Fibroblast of lung (primary cell): ENCODE data around the gene CST3. TPM values are rescaled to one million over a fixed set of nuclear protein-coding genes. Genes with fewer than 3 reads are reported as not detected.

Source experiments
- DNase-seq, 2 donors: peaks; one replicate each; pipeline versions ENCODE4 v3.0.0 to v3.0.0-alpha.2; 2010; ENCODE audit warnings: low read depth in 2 of 2
- H2AFZ ChIP-seq: 2 replicates; pipeline ENCODE4 v1.5.1; 2012; ENCODE audit warnings: low read length, control low read depth, inconsistent platforms
- H3K27ac ChIP-seq: 2 replicates; pipeline ENCODE4 v1.5.1; 2011; ENCODE audit warnings: low read length, control low read depth; ENCODE audit not compliant: insufficient read depth
- H3K27me3 ChIP-seq: 2 replicates; pipeline ENCODE4 v1.5.1; 2011; ENCODE audit warnings: mild to moderate bottlenecking, low read length; ENCODE audit not compliant: control insufficient read depth, insufficient read depth
- H3K36me3 ChIP-seq: 2 replicates; pipeline ENCODE4 v1.5.1; 2011; ENCODE audit warnings: low read length; ENCODE audit not compliant: control insufficient read depth, insufficient read depth
- H3K4me1 ChIP-seq: 2 replicates; pipeline ENCODE4 v1.5.1; 2011; ENCODE audit warnings: low read length; ENCODE audit not compliant: control insufficient read depth, insufficient read depth; ENCODE audit errors: extremely low read depth
- H3K4me2 ChIP-seq: 2 replicates; pipeline ENCODE4 v1.5.1; 2011; ENCODE audit warnings: low read length, control low read depth; ENCODE audit not compliant: insufficient read depth; ENCODE audit errors: extremely low read depth
- H3K4me3 ChIP-seq, 4 experiments: fragments of 200-600 bp in 1 of 4; sonication (generic) in 1 of 4; replicated peaks in 1 of 4; 2 replicates each; pipeline ENCODE4 v1.5.1; 2011 to 2016; ENCODE audit warnings: low read length in 4 of 4, low read depth in 3 of 4, mild to moderate bottlenecking in 3 of 4, control low read depth in 2 of 4, inconsistent platforms in 1 of 4, mixed read lengths in 1 of 4; ENCODE audit not compliant: insufficient read depth in 1 of 4; ENCODE audit errors: control extremely low read depth in 1 of 4
- H3K79me2 ChIP-seq: 2 replicates; pipeline ENCODE4 v1.5.1; 2012; ENCODE audit warnings: mild to moderate bottlenecking, low read length, inconsistent platforms; ENCODE audit not compliant: control insufficient read depth, insufficient read depth
- H3K9ac ChIP-seq: 2 replicates; pipeline ENCODE4 v1.5.1; 2011; ENCODE audit warnings: mild to moderate bottlenecking, low read length, control low read depth; ENCODE audit not compliant: insufficient read depth
- H3K9me3 ChIP-seq: 2 replicates; pipeline ENCODE4 v1.5.1; 2012; ENCODE audit warnings: low read depth, low read length; ENCODE audit not compliant: control insufficient read depth, insufficient read depth
- H4K20me1 ChIP-seq: 2 replicates; pipeline ENCODE4 v1.5.1; 2011; ENCODE audit warnings: low read length; ENCODE audit not compliant: control insufficient read depth, insufficient read depth; ENCODE audit errors: extremely low read depth
- EZH2 ChIP-seq: IDR thresholded peaks from 2 replicates; pipeline ENCODE4 v1.5.1; 2012; ENCODE audit warnings: low read length, control low read depth, mild to moderate bottlenecking; ENCODE audit errors: missing control alignments
- polyA plus RNA-seq, 2 donors: library from polyadenylated mRNA; depleted of rRNA in 1 of 2; stranded (reverse) in 1 of 2; unstranded in 1 of 2; fragments of >200 nt; gene quantifications; 2 replicates each; pipeline ENCODE4 v1.2.1, GENCODE V29; 2011 to 2012; ENCODE audit warnings: missing spikeins in 1 of 2
- total RNA-seq: library from RNA; depleted of rRNA; stranded (reverse); fragments of >200 nt; gene quantifications from 2 replicates; pipeline ENCODE4 v1.2.1, GENCODE V29; 2014
- TF ChIP-seq, protein P1 (sequence below), 2 donors: IDR thresholded peaks in 1 of 2; conservative IDR thresholded peaks in 1 of 2; 1 replicate in 1 of 2; 2 replicates in 1 of 2; pipeline ENCODE4 v1.5.1; 2011 to 2012; ENCODE audit warnings: low read length in 2 of 2, control low read depth in 1 of 2, inconsistent platforms in 1 of 2, low read depth in 1 of 2, mild to moderate bottlenecking in 1 of 2

CST3 gene
- total and polyA plus RNA-seq, 2 donors (not counting 1 experiment from before 2014, with no cell fraction given), result 136 to 162 TPM

DNA sequence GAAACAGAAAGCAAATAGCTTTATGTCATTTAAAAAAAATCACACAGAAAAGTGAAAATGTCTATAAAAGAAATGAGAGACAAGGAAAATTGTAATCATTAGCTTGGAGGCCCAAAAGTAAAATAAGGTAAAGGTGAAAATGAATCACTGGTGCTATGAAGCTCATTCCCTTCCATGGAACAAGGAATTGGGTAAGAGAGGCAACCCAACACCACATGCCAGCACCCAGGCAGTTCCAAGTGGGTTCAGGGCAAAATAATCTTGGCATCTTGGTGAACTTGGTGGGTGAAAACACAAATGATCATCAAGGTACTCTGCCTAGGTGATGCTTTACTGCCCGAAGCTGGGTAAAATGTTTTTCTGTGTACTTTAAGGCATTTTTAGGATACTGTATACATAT lies 34.4 kb upstream of the CST3 start:
- H3K79me2 ChIP-seq, result no peaks in the 10 kb centered on the region
- no peak for DNase-seq
- H3K9ac ChIP-seq, result no peak overlapping the region
- no peak overlapping the region for H3K4me3 ChIP-seq
- H3K27me3 ChIP-seq, result peaks cover 2% of the 10 kb centered on the region
- no peak overlapping the region for H2AFZ ChIP-seq
- no peak overlapping the region for H3K4me2 ChIP-seq
- H4K20me1 ChIP-seq, result no peaks in the 10 kb centered on the region
- no peak overlapping the region for H3K27ac ChIP-seq
- H3K9me3 ChIP-seq, result no peaks in the 10 kb centered on the region
- TF ChIP-seq, protein P1, sequence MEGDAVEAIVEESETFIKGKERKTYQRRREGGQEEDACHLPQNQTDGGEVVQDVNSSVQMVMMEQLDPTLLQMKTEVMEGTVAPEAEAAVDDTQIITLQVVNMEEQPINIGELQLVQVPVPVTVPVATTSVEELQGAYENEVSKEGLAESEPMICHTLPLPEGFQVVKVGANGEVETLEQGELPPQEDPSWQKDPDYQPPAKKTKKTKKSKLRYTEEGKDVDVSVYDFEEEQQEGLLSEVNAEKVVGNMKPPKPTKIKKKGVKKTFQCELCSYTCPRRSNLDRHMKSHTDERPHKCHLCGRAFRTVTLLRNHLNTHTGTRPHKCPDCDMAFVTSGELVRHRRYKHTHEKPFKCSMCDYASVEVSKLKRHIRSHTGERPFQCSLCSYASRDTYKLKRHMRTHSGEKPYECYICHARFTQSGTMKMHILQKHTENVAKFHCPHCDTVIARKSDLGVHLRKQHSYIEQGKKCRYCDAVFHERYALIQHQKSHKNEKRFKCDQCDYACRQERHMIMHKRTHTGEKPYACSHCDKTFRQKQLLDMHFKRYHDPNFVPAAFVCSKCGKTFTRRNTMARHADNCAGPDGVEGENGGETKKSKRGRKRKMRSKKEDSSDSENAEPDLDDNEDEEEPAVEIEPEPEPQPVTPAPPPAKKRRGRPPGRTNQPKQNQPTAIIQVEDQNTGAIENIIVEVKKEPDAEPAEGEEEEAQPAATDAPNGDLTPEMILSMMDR (conservative IDR thresholded peaks at IDR 0.05 in 1 of 2, IDR thresholded peaks at IDR 0.05 in 1 of 2; ENCODE audit: low read depth in 1 of 2, low read length in 2 of 2), result no peak
- TF ChIP-seq EZH2, result no peak
- H3K4me1 ChIP-seq, result no peaks in the 10 kb centered on the region
- no peaks in the 10 kb centered on the region for H3K36me3 ChIP-seq

DNA sequence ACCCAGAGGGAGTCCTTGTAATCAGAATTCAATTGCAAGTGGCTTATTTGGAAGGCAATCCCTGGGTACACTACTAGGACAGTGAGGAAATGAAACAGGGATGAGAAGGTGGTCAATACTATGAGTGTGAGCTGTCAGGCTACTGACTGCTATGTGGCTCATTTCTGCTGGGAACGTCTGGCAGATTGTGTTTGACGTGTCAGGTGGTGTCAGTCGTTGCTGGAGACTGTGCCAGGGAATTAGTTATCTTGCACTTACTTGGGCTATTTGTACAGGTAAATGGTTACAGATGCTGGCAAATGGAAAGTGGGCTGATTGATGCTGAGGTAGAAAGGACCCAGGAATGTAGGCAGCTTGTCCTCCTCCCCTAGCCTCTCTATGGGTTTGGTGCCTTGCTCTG lies 33.7 kb upstream of the CST3 start:
- TF ChIP-seq EZH2, result no peak
- TF ChIP-seq, protein P1 (conservative IDR thresholded peaks at IDR 0.05 in 1 of 2, IDR thresholded peaks at IDR 0.05 in 1 of 2; ENCODE audit: low read depth in 1 of 2, low read length in 2 of 2), result no peak
- Histone ChIP-seq H3K27me3 (peaks cover 2% of the 10 kb centered on the region), H3K9ac (no peak overlapping the region), H3K4me3 (no peak overlapping the region), H4K20me1 (no peaks in the 10 kb centered on the region), H3K79me2 (no peaks in the 10 kb centered on the region), H3K4me2 (no peak overlapping the region), H3K36me3 (no peaks in the 10 kb centered on the region), H3K9me3 (no peaks in the 10 kb centered on the region), H3K4me1 (no peaks in the 10 kb centered on the region), H2AFZ (no peak overlapping the region), H3K27ac (no peak overlapping the region)
- no peak for DNase-seq

DNA sequence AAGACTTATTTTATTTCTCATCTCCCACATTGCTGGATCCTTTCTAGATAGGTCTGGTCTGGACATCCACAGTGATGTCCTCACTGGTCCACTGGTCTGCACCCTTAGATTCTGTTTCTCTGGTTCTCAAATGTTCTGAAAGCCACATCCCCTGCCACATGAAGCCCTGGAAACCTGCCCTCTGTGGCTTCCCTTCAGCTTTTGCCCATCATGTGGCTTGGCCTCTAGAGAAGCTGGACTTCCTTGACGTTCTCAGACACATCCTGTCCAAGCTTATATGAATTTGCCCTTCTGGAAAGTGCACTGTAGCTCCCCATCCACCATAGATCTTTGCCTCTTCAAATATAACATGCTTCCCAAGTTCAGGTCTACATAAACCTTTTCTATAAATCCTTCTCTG lies 32.6 kb upstream of the CST3 start:
- Histone ChIP-seq H2AFZ (no peak overlapping the region), H3K4me1 (no peaks in the 10 kb centered on the region), H3K9ac (no peak overlapping the region), H3K36me3 (no peaks in the 10 kb centered on the region), H3K9me3 (no peaks in the 10 kb centered on the region), H3K4me3 (no peak overlapping the region), H3K4me2 (no peak overlapping the region), H3K79me2 (no peaks in the 10 kb centered on the region), H3K27ac (no peak overlapping the region), H4K20me1 (no peaks in the 10 kb centered on the region), H3K27me3 (peaks cover 6% of the 10 kb centered on the region)
- no peak for DNase-seq
- TF ChIP-seq EZH2, result no peak
- TF ChIP-seq, protein P1 (conservative IDR thresholded peaks at IDR 0.05 in 1 of 2, IDR thresholded peaks at IDR 0.05 in 1 of 2; ENCODE audit: low read depth in 1 of 2, low read length in 2 of 2), result no peak
